PC-9 (cell line): Measurements from ENCODE around the gene CASP10. TPM values are rescaled to one million over a fixed set of nuclear protein-coding genes. Genes with fewer than 3 reads are reported as not detected.
A peak's percentile ranks its signal among the peaks of the same experiment; 100 is the strongest.
"Not testable (repeated sequence)": the region's sequence is repeated elsewhere in the genome, so short reads cannot be mapped to it uniquely, and the experiment has no call there.

Experiments used
- BruUV-seq: library from RNA; stranded (reverse); fragments of 400-500 nt; replicated peaks from 2 replicates; lab custom pipeline; 2021; lab: Mats Ljungman, UMichigan
- CTCF ChIA-PET: fragments of 300-600 bp; sonication (Branson Sonifier 250); formaldehyde crosslinking; loops from one replicate; lab custom pipeline; 2022; ENCODE audit warnings: antibody characterized with exemption; lab: Charles Lee
- POLR2A ChIA-PET: fragments of 300-600 bp; sonication (Branson Sonifier 250); formaldehyde crosslinking; loops from one replicate; lab custom pipeline; 2022; ENCODE audit warnings: antibody characterized with exemption; ENCODE audit not compliant: unreplicated experiment; lab: Charles Lee
- DNase-seq, 2 experiments: peaks; one replicate each; pipeline versions ENCODE4 v3.0.0 to v3.0.0-alpha.2; 2015 to 2022; ENCODE audit warnings: mixed read lengths in 1 of 2
- H2AFZ ChIP-seq: fragments of 200-600 bp; sonication (generic); 2 replicates; pipeline ENCODE4 v1.8.1; 2017; ENCODE audit warnings: antibody characterized with exemption
- H3F3A ChIP-seq: fragments of 200-600 bp; sonication (generic); 2 replicates; pipeline ENCODE4 v1.8.1; 2017; ENCODE audit warnings: antibody characterized with exemption, mild to moderate bottlenecking, low read depth; ENCODE audit not compliant: insufficient read depth
- H3K27ac ChIP-seq: fragments of 200-600 bp; sonication (generic); 2 replicates; pipeline ENCODE4 v1.6.1; 2016; ENCODE audit warnings: mixed run types
- H3K27me3 ChIP-seq: fragments of 200-600 bp; sonication (generic); 2 replicates; pipeline ENCODE4 v1.6.1; 2016; ENCODE audit warnings: low read depth, mixed run types; ENCODE audit not compliant: insufficient read depth
- H3K36me3 ChIP-seq: fragments of 200-600 bp; sonication (generic); 2 replicates; pipeline ENCODE4 v1.6.1; 2016; ENCODE audit warnings: low read depth, mixed run types
- H3K4me1 ChIP-seq: fragments of 200-600 bp; sonication (generic); replicated peaks from 2 replicates; pipeline ENCODE4 v1.6.1; 2016; ENCODE audit warnings: mixed run types; ENCODE audit not compliant: insufficient read depth
- H3K4me2 ChIP-seq: fragments of 200-600 bp; sonication (generic); 2 replicates; pipeline ENCODE4 v1.6.1; 2017; ENCODE audit warnings: mixed run types
- H3K4me3 ChIP-seq: fragments of 200-600 bp; sonication (generic); 2 replicates; pipeline ENCODE4 v1.6.1; 2016; ENCODE audit warnings: mixed run types
- H3K79me2 ChIP-seq: fragments of 200-600 bp; sonication (generic); 2 replicates; pipeline ENCODE4 v1.6.1; 2017; ENCODE audit warnings: low read depth, mixed run types
- H3K9me2 ChIP-seq: fragments of 200-600 bp; sonication (generic); 2 replicates; pipeline ENCODE4 v1.8.1; 2017; ENCODE audit warnings: mild to moderate bottlenecking; ENCODE audit not compliant: insufficient read depth
- H3K9me3 ChIP-seq: fragments of 200-600 bp; sonication (generic); 2 replicates; pipeline ENCODE4 v1.8.1; 2016; ENCODE audit warnings: low read depth; ENCODE audit not compliant: insufficient read depth
- H4K20me1 ChIP-seq: fragments of 200-600 bp; sonication (generic); 2 replicates; pipeline ENCODE4 v1.8.1; 2017; ENCODE audit not compliant: insufficient read depth
- CTCF ChIP-seq: fragments of 200-600 bp; sonication (generic); conservative IDR thresholded peaks from 2 replicates; pipeline ENCODE4 v1.6.1; 2017; ENCODE audit warnings: mixed run types, antibody characterized with exemption, mild to moderate bottlenecking, moderate library complexity
- EZH2 ChIP-seq: fragments of 200-600 bp; sonication (generic); IDR thresholded peaks from 2 replicates; pipeline ENCODE4 v1.8.0; 2017; ENCODE audit warnings: antibody characterized with exemption, low read depth
- intact Hi-C: fragments of 100-400 bp; cut with micrococcal nuclease; formaldehyde crosslinking; loops from one replicate; pipeline ENCODE4 v1.10.0; 2022; ENCODE audit not compliant: unreplicated experiment
- total RNA-seq: library from RNA; stranded (reverse); gene quantifications from 2 replicates; pipeline ENCODE4 v1.2.3, GENCODE V29; 2021

Gene CASP10
- total RNA-seq, 1 experiment from 2014 or later = 15.2 TPM

- Histone ChIP-seq H3F3A (no peaks in the 10 kb centered on the region), H3K4me2 (no peak overlapping the region), H3K79me2 (no peaks in the 10 kb centered on the region), H4K20me1 (no peaks in the 10 kb centered on the region), H3K27ac (no peak overlapping the region), H3K9me2 (no peaks in the 10 kb centered on the region), H3K27me3 (no peaks in the 10 kb centered on the region), H3K9me3 (no peaks in the 10 kb centered on the region), H3K4me1 (0 out of 2 replicates have a peak, but pooled peaks cover 17% of the 10 kb centered on the region), H3K36me3 (no peaks in the 10 kb centered on the region), H3K4me3 (no peak overlapping the region), H2AFZ (no peak overlapping the region)
- ChIA-PET CTCF (no interaction called here), POLR2A (no interaction called here)
- no TSS peak for BruUV-seq
- intact Hi-C loops = loop anchor here (5.0 kb wide), 2 partner anchors 182 to 997 kb away; no protein-coding TSS in a partner anchor
- TF ChIP-seq CTCF = no peak
- no peak for TF ChIP-seq EZH2
- peak in 1 of 2 experiments; percentile 50 for DNase-seq
Observed at GRCh38 chr2:201180010-201180409, 2.9 kb upstream of the CASP10 start.

DNA sequence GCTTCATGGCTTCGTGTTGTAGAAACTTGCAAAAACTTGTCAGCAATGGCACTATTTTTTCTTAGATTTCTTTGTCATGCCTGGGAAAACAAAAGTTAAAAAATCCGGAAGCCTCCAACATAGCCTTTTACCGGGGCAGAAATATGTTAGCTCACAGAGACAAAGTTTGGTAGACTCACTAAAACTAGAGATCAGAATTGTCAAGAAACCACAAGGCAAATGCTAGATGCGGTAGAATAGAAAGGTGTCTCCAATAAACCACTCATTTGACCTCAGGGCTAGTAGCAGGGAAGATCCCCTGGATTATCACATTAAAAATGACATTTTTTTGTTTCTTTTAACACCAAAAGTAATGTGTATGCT, 405 bp downstream of the CASP10 start:
- Histone ChIP-seq H3K9me3 (no peaks in the 10 kb centered on the region), H4K20me1 (no peaks in the 10 kb centered on the region), H3F3A (no peaks in the 10 kb centered on the region), H3K4me3 (peak overlapping the region; percentile 57; the same call in 1 of the 2 replicates), H3K4me2 (peak overlapping the region; percentile 69), H3K36me3 (no peaks in the 10 kb centered on the region), H2AFZ (peak overlapping the region; percentile 76), H3K27me3 (no peaks in the 10 kb centered on the region), H3K27ac (peak overlapping the region; percentile 31), H3K79me2 (no peaks in the 10 kb centered on the region), H3K4me1 (0 out of 2 replicates have a peak, but pooled peaks cover 17% of the 10 kb centered on the region), H3K9me2 (no peaks in the 10 kb centered on the region)
- TSS peak; percentile 74 for BruUV-seq
- CTCF ChIA-PET = interaction anchor here (0.6 to 3.2 kb wide), 4 partner anchors 47 to 282 kb away, joined by 3 to 59 read pairs (median 4); no protein-coding TSS in a partner anchor
- DNase-seq = no peak
- POLR2A ChIA-PET = interaction anchor here (0.6 to 1.5 kb wide), 5 partner anchors 49 to 406 kb away, joined by 3 to 24 read pairs (median 4); no protein-coding TSS in a partner anchor
- intact Hi-C loops = loop anchor here (1.0 to 5.0 kb wide), 3 partner anchors 49 to 994 kb away; no protein-coding TSS in a partner anchor
- TF ChIP-seq EZH2 (no peak), CTCF (no peak)

- H3K4me1 ChIP-seq = 0 out of 2 replicates have a peak, but pooled peaks cover 17% of the 10 kb centered on the region
- BruUV-seq, H4K20me1 ChIP-seq, H3K9me3 ChIP-seq, H3K79me2 ChIP-seq, H3K36me3 ChIP-seq, DNase-seq, H3K4me3 ChIP-seq, H2AFZ ChIP-seq, H3K27me3 ChIP-seq, H3K27ac ChIP-seq, H3F3A ChIP-seq, H3K9me2 ChIP-seq: not testable (repeated sequence)
- ChIA-PET POLR2A (interaction anchor here (0.7 to 1.5 kb wide), 2 partner anchors 49 to 407 kb away, joined by 3 to 12 read pairs; no protein-coding TSS in a partner anchor), CTCF (interaction anchor here (3.2 kb wide), 1 partner anchor 49 kb away, joined by 59 read pairs; no protein-coding TSS in a partner anchor)
- intact Hi-C loops = loop anchor here (1.0 to 5.0 kb wide), 3 partner anchors 48 to 993 kb away; no protein-coding TSS in a partner anchor
- peak overlapping the region; percentile 63 for H3K4me2 ChIP-seq
Observed at GRCh38 chr2:201183835-201184234, 894 bp downstream of the CASP10 start.

DNA sequence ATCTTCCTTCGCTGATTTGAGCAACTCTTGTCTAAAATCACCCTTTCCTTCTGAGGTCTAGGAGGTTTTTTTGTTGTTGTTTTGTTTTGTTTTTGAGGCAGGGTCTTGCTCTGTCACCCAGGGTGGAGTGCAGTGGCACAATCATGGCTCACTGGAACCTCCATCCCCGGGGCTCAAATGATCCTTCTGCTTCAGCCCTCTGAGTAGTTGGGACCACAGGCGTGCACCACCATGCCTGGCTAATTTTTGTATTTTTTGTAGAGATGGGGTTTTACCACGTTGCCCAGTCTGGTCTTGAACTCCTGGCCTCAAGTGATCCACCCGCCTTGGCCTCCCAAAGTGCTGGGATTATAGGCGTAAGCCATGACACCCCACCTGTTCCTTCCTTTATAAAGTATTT, 1.3 kb downstream of the CASP10 start:
- H2AFZ ChIP-seq, BruUV-seq, H3K9me3 ChIP-seq, H3K79me2 ChIP-seq, H3F3A ChIP-seq, H3K27me3 ChIP-seq, H3K27ac ChIP-seq, POLR2A ChIA-PET, H4K20me1 ChIP-seq, DNase-seq, H3K4me3 ChIP-seq, H3K9me2 ChIP-seq, H3K36me3 ChIP-seq: not testable (repeated sequence)
- intact Hi-C loops = loop anchor here (5.0 kb wide), 2 partner anchors 178 to 993 kb away; no protein-coding TSS in a partner anchor
- CTCF ChIA-PET = interaction anchor here (3.2 kb wide), 1 partner anchor 49 kb away, joined by 59 read pairs; no protein-coding TSS in a partner anchor
- H3K4me1 ChIP-seq = 0 out of 2 replicates have a peak, but pooled peaks cover 17% of the 10 kb centered on the region
- peak overlapping the region; percentile 63 for H3K4me2 ChIP-seq
